Mucosa of descending colon (tissue), 3 donors: ENCODE results near the gene BARX2. TPM values are rescaled to one million over a fixed set of nuclear protein-coding genes. Genes with fewer than 3 reads are reported as not detected.

Experiments
- ATAC-seq: fragments of 200-7000 bp; cut with Tn5 transposase; one replicate; pipeline ENCODE4 v1.9.1; 2020; ENCODE audit warnings: mild to moderate bottlenecking, moderate library complexity
- DNase-seq, 3 donors: peaks; one replicate each; pipeline ENCODE4 v3.0.0-alpha.2; 2020
- H3K36me3 ChIP-seq: fragments of 200-600 bp; one replicate; pipeline ENCODE4 v1.8.0; 2021; ENCODE audit warnings: low read depth, mild to moderate bottlenecking
- H3K4me1 ChIP-seq: fragments of 200-600 bp; one replicate; pipeline ENCODE4 v1.8.0; 2021; ENCODE audit warnings: low read depth, mild to moderate bottlenecking
- H3K4me3 ChIP-seq: fragments of 200-600 bp; one replicate; pipeline ENCODE4 v1.8.0; 2021; ENCODE audit warnings: mild to moderate bottlenecking
- H3K9me3 ChIP-seq: fragments of 200-600 bp; one replicate; pipeline ENCODE4 v1.8.0; 2021; ENCODE audit warnings: mild to moderate bottlenecking
- CTCF ChIP-seq: fragments of 200-600 bp; IDR thresholded peaks from one replicate; pipeline ENCODE4 v1.8.0; 2022; ENCODE audit warnings: antibody characterized with exemption, mild to moderate bottlenecking
- intact Hi-C, 2 donors: fragments of 100-400 bp; cut with DNase I in 1 of 2; cut with micrococcal nuclease in 1 of 2; formaldehyde crosslinking; loops; one replicate each; pipeline versions ENCODE4 v1.11.0 to v1.11.1; 2022; cut with DNase I, micrococcal nuclease
- total RNA-seq, 3 donors: library from RNA; stranded (reverse); fragmentation: NEBNext Ultra II Directional in 2 of 3; extraction: Animal tissue kit (Norgen Biotek cat#: 25700) in 2 of 3; gene quantifications; one replicate each; pipeline versions ENCODE4 v1.2.1 to v1.2.4, GENCODE V29; 2021 to 2023
- donor health status: DM: no; HTN: no; CAD: no; lungs with moderate emphysema.
- donor health status: DM: no; HTN: no; CAD: no.
- donor health status: DM: no; HTN: yes; CAD: no.

BARX2 gene
- total RNA-seq, 3 donors from 2014 or later, result 10.8 to 25.6 (median 24.6) TPM

DNA sequence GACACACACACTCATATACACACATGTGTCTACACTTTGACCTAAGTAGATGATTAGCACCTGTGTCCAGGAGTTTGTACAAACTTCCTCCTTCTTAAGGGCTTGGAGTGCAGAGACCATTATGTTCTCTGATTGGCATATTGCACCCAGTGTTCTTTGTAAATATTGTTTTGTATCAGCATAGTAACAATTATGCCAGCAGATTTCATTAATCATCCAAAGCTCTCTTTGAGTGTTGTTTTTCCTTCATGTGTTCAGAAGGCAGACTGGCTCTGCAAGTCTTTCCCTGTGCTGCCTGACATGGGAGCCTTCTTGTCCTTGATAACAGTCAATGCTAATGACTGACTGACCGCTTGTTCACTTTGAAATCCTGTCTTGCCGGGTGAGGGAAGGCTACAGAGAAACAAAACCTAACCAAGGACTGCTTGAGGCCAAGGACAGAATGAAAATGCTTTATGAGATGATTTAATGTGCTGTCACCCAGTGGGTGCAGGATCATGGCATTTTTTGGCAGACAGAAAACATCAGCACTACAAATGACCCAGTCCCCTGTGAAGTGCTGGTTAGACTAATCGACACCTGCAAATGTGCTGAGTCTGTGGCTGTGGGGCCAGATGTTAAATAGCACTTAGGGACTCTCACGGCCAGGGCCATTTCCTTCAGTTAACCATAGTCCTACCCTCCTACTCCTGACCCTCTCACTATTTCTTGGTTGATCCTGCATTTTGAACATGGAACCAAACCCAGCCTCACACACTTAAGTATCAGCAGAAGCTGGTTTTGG is 6.6 kb upstream of the BARX2 start:
- peaks cover 12% of the 10 kb centered on the region for H3K4me1 ChIP-seq
- ATAC-seq, result peak; percentile 83
- no peaks in the 10 kb centered on the region for H3K36me3 ChIP-seq
- intact Hi-C loops, result loop anchor here in 1 of 2 donors (10.0 kb wide), 2 partner anchors 326 to 386 kb away; no protein-coding TSS in a partner anchor
- no peak overlapping the region for H3K4me3 ChIP-seq
- TF ChIP-seq CTCF, result no peak
- DNase-seq, result no peak
- H3K9me3 ChIP-seq, result no peaks in the 10 kb centered on the region

GRCh38 chr11:129370715-129371114 is 4.9 kb upstream of the BARX2 start:
- intact Hi-C loops, result no loop called here
- no peaks in the 10 kb centered on the region for H3K9me3 ChIP-seq
- ATAC-seq (no peak), DNase-seq (no peak)
- no peaks in the 10 kb centered on the region for H3K36me3 ChIP-seq
- peaks cover 12% of the 10 kb centered on the region for H3K4me1 ChIP-seq
- no peak overlapping the region for H3K4me3 ChIP-seq
- no peak for TF ChIP-seq CTCF

GRCh38 chr11:129372609-129373488 is 2.8 kb upstream of the BARX2 start:
- TF ChIP-seq CTCF, result no peak
- Histone ChIP-seq H3K4me1 (peaks cover 12% of the 10 kb centered on the region), H3K9me3 (no peaks in the 10 kb centered on the region), H3K36me3 (no peaks in the 10 kb centered on the region), H3K4me3 (no peak overlapping the region)
- intact Hi-C loops, result no loop called here
- peak in 2 of 3 donors; percentile 46 to 49 for DNase-seq
- no peak for ATAC-seq

DNA sequence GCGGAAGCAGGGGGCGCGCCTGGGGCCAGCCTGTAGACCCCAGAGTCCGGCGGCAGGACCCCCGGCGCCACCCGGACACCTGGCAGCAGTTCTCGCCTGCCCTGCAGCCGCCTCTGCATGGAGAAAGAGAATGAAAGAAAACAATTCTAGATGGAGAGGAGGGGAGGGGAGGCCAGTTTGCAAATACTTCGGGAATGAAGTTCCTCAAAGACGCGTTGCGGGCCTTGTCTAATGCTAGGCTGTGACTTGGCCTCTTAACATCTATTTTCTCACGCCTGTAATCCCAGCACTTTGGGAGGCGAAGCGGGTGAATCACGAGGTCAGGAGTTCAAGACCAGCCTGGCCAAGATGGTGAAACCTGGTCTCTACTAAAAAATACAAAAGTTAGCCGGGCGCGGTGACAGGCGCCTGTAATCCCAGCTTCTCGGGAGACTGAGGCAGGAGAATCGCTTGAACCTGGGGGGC is 2.1 kb upstream of the BARX2 start:
- DNase-seq (no peak), ATAC-seq (no peak)
- Histone ChIP-seq H3K4me3 (no peak overlapping the region), H3K4me1 (peaks cover 12% of the 10 kb centered on the region), H3K36me3 (no peaks in the 10 kb centered on the region), H3K9me3 (no peaks in the 10 kb centered on the region)
- intact Hi-C loops, result no loop called here
- TF ChIP-seq CTCF, result no peak

- peaks cover 7% of the 10 kb centered on the region for H3K4me1 ChIP-seq
- ATAC-seq, result no peak
- H3K36me3 ChIP-seq, result no peaks in the 10 kb centered on the region
- peak; percentile 39 to 60 (median 43) for DNase-seq
- intact Hi-C loops, result no loop called here
- H3K9me3 ChIP-seq, result no peaks in the 10 kb centered on the region
- no peak overlapping the region for H3K4me3 ChIP-seq
- TF ChIP-seq CTCF, result no peak
Observed at GRCh38 chr11:129374081-129374992, 1.3 kb upstream of the BARX2 start.
